T-helper 2 cell (primary cell): ENCODE measurements around the gene OLIG1.

Experiments
- DNase-seq, 5 experiments: peaks; one replicate each; pipeline versions ENCODE4 v3.0.0 to v3.0.0-alpha.2; 2012 to 2022

Gene OLIG1

GRCh38 chr21:33031152-33031911, 38.6 kb upstream of the OLIG1 start:
- no peak for DNase-seq

- DNase-seq = no peak
These were observed 37.4 kb upstream of the OLIG1 start for GRCh38 chr21:33032434-33033047.

- DNase-seq = no peak
These were observed 36.6 kb upstream of the OLIG1 start for GRCh38 chr21:33033094-33033951.

DNA sequence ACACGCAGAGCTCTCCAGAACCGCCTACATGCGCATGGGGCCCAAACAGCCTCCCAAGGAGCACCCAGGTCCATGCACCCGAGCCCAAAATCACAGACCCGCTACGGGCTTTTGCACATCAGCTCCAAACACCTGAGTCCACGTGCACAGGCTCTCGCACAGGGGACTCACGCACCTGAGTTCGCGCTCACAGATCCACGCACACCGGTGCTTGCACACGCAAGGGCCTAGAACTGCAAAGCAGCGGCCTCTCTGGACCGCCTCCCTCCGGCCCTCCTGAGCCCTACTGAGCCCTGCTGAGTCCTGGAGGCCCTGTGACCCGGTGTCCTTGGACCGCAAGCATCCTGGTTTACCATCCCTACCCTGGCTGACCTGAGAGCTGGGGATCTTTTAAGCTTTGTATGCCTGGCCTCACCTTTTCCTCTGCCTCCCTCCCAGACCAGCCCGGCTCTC, 36.0 kb upstream of the OLIG1 start:
- no peak for DNase-seq

GRCh38 chr21:33035147-33035546, 34.8 kb upstream of the OLIG1 start:
- DNase-seq = no peak

DNA sequence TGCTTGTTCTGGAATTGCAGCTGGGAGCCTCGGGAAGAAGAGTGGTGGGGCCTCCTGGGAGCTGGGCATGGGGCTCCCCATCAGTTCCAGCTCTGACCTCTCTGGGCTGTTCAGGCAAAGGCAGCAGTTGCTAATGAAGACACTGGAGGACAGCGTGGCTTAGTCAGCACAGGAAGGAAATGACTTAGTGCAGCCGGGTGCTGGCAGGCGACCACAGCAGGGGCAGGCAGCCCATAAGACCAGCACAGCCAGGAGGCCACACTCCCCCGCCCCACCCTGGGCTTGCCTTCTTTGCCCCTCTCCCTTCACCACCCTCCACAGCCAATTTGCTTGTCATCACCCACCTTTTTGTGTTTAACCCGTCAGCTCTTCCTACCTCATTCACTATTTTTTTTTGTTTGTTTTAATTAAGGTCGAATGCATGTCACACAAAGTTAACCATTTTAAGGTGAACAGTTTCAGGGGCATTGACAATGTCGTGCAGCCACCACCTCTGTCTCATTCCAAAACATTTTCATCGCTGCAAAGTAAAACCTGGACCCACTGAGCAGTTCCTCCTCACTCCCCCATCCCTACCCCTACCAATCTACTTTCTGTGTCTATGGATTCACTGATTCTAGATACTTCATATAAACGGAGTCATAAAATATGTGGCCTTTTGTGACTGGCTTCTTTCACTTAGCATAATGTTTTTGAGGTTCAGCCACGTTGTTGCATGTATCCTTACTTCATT, 33.3 kb upstream of the OLIG1 start:
- DNase-seq = peak in 1 of 5 experiments; percentile 67

GRCh38 chr21:33037501-33037900, 32.4 kb upstream of the OLIG1 start:
- DNase-seq = no peak

DNA sequence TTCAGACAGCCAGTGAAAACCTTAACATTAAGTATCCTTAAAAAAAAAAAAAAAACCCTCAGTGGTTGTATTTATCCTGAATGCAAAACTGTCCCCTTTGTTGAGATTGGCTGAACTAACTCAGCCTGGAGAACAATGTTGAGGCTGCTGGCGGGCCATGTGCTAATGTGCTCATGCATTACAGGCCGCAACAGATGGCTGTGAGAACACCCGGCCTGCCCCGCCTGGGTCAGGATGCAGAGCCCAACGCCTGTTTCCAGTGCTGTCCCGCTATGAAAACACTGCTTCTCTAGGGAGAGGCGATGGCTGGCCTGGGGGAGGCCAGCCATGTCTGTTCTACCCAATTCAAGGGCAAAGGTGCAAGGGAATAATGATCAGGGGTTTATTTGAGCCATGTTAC, 30.4 kb upstream of the OLIG1 start:
- no peak for DNase-seq

GRCh38 chr21:33040215-33040614, 29.7 kb upstream of the OLIG1 start:
- no peak for DNase-seq

DNA sequence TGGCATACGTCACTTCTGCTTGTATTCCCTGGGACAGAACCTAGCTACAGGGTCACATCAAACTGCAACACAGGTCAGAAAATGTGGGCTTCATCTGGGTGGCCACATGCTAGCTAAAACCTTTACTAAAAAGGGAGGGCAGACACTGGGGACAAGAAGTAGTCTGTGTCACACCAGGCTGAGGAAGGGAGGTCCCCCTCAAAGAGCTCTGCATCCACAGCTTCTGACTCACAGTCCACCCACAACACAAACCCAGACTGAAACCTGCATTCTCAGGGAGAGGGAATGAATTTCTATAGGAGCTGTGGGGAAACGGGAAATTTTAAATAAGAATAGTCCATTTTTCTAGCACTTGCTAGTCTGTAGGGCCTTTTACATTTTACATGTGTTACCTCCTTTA, 28.0 kb upstream of the OLIG1 start:
- DNase-seq = no peak

- no peak for DNase-seq
These were observed 27.1 kb upstream of the OLIG1 start for GRCh38 chr21:33042812-33043211.

GRCh38 chr21:33046455-33046854, 23.5 kb upstream of the OLIG1 start:
- no peak for DNase-seq

DNA sequence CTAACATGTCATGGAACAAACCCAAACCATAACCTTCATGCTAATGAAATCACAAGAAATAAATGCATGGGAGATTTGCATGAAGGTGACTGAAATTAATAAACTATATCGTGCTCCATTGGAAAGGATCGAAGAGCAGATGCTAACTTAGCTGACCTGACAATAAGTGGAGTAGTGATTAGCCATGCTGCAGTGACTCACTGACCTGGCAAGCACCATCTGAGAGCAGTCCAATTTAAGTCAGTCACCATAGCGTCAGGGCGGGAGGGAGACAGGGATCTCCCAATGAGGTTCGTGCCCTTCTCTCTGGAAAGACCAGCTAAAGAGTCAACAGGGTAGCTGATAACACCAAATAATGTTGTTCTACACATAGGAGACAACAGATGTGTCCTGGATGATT, 22.7 kb upstream of the OLIG1 start:
- DNase-seq = no peak

GRCh38 chr21:33051925-33052324, 18.0 kb upstream of the OLIG1 start:
- DNase-seq = no peak

DNA sequence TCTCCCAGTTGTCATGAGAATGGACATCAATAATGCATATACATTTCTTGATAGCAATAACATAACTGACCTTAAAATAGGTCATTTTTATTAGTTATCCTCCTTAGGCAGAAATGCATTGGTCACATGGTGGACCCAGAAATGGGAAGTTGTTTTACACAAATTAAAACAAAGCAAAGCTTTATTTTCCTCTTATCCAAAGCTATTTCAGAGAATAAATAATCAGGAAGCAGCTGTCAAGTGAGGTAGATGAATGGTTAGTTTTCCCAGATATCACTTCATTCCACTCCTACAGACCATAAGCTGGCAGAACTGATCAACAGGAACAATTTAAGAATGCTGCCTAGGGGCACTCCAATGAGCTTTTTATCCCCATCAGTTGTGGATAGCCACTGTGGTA, 16.0 kb upstream of the OLIG1 start:
- no peak for DNase-seq

- no peak for DNase-seq
These were observed 13.9 kb upstream of the OLIG1 start for GRCh38 chr21:33055991-33056390.

- DNase-seq = no peak
These were observed 12.5 kb upstream of the OLIG1 start for GRCh38 chr21:33057385-33057940.

- no peak for DNase-seq
These were observed 11.4 kb upstream of the OLIG1 start for GRCh38 chr21:33058527-33058926.

GRCh38 chr21:33058957-33059356, 11.0 kb upstream of the OLIG1 start:
- DNase-seq = no peak

GRCh38 chr21:33059380-33059841, 10.5 kb upstream of the OLIG1 start:
- DNase-seq = peak in 1 of 5 experiments; percentile 77

- DNase-seq = no peak
These were observed 8.7 kb upstream of the OLIG1 start for GRCh38 chr21:33061233-33061632.

GRCh38 chr21:33063375-33063883, 6.5 kb upstream of the OLIG1 start:
- no peak for DNase-seq
